GM12872 (cell line): ENCODE measurements around the gene TNIK.

ENCODE experiments used
- TF ChIP-seq, protein P1 (sequence below): IDR thresholded peaks from 3 replicates; pipeline ENCODE4 v1.5.1; 2011; ENCODE audit warnings: low read depth, mild to moderate bottlenecking, low read length, moderate library complexity; ENCODE audit not compliant: insufficient read depth

The TNIK gene

GRCh38 chr3:171072432-171072831 is 387.8 kb downstream of the TNIK start:
- TF ChIP-seq, protein P1, sequence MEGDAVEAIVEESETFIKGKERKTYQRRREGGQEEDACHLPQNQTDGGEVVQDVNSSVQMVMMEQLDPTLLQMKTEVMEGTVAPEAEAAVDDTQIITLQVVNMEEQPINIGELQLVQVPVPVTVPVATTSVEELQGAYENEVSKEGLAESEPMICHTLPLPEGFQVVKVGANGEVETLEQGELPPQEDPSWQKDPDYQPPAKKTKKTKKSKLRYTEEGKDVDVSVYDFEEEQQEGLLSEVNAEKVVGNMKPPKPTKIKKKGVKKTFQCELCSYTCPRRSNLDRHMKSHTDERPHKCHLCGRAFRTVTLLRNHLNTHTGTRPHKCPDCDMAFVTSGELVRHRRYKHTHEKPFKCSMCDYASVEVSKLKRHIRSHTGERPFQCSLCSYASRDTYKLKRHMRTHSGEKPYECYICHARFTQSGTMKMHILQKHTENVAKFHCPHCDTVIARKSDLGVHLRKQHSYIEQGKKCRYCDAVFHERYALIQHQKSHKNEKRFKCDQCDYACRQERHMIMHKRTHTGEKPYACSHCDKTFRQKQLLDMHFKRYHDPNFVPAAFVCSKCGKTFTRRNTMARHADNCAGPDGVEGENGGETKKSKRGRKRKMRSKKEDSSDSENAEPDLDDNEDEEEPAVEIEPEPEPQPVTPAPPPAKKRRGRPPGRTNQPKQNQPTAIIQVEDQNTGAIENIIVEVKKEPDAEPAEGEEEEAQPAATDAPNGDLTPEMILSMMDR, result no peak

DNA sequence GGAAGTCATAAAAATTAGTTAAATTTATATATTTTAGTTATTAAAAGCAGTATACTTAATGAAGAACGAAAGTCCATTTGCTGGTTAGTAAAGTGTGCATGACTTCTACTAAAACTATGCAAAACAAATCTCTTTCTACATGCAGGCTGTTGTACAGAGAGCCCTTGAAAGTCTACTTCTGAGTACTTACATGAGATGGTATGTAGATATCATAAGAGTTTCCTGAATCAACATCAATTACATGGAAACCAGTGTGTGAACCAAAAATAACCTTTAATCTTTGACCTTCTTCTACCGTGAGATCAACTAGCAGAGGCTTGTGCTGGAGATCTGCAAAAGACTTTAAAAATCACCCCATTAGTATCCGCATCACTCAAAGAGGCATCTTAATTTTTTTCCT is 391.5 kb downstream of the TNIK start:
- TF ChIP-seq, protein P1, result no peak

GRCh38 chr3:171066206-171066605 is 394.0 kb downstream of the TNIK start:
- TF ChIP-seq, protein P1, result no peak

DNA sequence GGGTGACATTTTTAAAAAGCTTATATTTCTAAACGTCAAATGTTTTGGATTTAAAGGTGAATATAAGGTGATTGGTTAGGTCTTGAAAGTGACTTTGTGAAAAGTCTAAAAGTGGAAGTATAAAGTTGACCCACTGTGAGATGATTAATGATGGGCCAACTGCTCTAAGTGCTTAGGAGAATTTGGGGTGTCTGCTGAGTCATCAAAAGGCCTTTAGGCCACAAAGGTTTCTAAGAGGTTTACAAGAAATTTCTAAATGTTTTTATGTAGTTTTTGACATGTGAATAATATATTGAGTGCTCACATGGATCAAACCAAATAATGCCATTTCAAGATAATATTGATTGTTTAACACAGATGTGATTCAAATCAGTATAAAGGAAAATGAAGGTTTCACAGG is 394.5 kb downstream of the TNIK start:
- TF ChIP-seq, protein P1, result no peak

- TF ChIP-seq, protein P1, result no peak
Measured at GRCh38 chr3:171064461-171064860, 395.7 kb downstream of the TNIK start.

DNA sequence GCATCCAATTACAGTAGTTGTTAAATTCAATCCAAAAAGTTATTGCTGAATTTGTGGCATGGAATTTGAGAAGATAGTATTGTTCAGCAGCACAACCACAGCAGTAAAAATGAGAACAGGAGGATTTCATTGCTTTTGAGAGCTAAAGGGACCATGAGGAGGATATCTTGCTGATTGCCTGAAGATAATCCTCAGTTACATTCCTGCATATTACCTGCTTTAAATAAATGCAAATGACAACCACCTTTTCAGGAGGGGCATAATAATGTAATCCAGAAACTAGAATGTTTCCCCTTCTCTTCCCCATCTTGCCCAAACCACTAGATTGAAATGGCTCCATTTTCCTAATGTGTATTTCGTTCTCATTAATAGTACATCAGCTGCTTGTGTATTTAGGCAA is 398.5 kb downstream of the TNIK start:
- TF ChIP-seq, protein P1, result no peak

GRCh38 chr3:171059978-171060377 is 400.2 kb downstream of the TNIK start:
- TF ChIP-seq, protein P1, result no peak
